ENCODE measurements around the gene ARHGAP40. TPM values are rescaled to one million over a fixed set of nuclear protein-coding genes. Genes with fewer than 3 reads are reported as not detected.

ARHGAP40 gene
- total and polyA plus RNA-seq, 2 of the 13 experiments (the other 11 are each of a cell fraction or from before 2014, with no cell fraction given) = 0.75 to 2.1 TPM

DNA sequence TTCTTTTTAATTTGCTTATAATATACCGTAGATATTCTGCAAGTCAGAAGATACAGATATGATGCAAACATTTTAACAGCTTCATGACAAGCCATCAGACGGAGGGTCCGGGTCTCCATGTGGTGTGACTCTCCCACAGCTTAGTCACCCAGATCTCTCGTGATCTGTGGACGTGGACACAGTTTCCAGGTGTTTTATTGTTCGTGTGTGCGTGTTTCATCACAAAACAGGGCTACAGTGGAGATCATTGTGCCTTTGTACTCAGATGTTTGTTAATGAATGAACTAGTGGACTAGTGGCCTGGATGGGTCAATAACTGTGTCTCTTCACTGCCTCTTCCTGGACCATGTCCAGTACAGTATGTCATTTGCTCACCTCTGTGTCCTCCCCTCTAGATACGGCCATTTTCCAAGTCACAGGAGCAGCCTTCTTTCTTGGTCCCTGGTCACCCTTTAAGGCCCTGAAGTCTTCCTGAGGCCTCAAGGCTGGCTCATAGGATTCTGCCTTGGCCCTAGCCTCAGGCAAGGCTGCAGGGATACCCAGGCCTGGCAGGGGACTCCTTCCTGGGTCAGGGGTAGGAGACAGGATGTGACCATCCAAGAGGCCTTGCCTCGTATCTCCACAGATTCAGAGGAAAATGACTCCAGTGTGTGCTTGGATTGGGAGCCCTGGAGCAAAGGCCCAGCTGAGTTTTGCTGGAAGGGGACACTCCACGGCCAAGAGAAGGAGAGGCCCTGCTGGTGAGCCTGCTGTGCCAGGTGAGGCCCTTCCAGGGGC lies 16.0 kb upstream of the ARHGAP40 start (continued):
- TF ChIP-seq MXD1 (CRISPR knock-in tag; IDR thresholded peaks at IDR 0.05) (no peak), MYC (CRISPR knock-in tag; IDR thresholded peaks at IDR 0.05; ENCODE audit: borderline replicate concordance) (peak; percentile 35; the same call in 1 of the 2 replicates), GATA4 (IDR thresholded peaks at IDR 0.05; ENCODE audit: borderline replicate concordance, low read depth) (no peak), RFX5 (IDR thresholded peaks at IDR 0.05; ENCODE audit: low read depth, low read length) (no peak; the same call in 1 of the 2 replicates), FOXA3 (CRISPR knock-in tag; IDR thresholded peaks at IDR 0.05) (peak; percentile 93), ZNF614 (CRISPR knock-in tag; IDR thresholded peaks at IDR 0.05; ENCODE audit: borderline replicate concordance) (peak; percentile 98), IRF9 (CRISPR knock-in tag; IDR thresholded peaks at IDR 0.05; ENCODE audit: borderline replicate concordance) (no peak), ZNF574 (CRISPR knock-in tag; IDR thresholded peaks at IDR 0.05) (peak; percentile 58; the same call in 1 of the 2 replicates), SRSF1 (optimal IDR thresholded peaks at IDR 0.05; ENCODE audit: low read depth, low read length) (no peak), ZNF784 (CRISPR knock-in tag; IDR thresholded peaks at IDR 0.05; ENCODE audit: borderline replicate concordance) (no peak), ZNF34 (CRISPR knock-in tag; IDR thresholded peaks at IDR 0.05; ENCODE audit: borderline replicate concordance) (peak; percentile 83; the same call in 1 of the 2 replicates), CREM (IDR thresholded peaks at IDR 0.05) (peak; percentile 80; the same call in 1 of the 2 replicates), CREM (CRISPR knock-in tag; IDR thresholded peaks at IDR 0.05) (no peak), RBM22 (optimal IDR thresholded peaks at IDR 0.05; ENCODE audit: low read length) (no peak)
- TF ChIP-seq, protein P1, sequence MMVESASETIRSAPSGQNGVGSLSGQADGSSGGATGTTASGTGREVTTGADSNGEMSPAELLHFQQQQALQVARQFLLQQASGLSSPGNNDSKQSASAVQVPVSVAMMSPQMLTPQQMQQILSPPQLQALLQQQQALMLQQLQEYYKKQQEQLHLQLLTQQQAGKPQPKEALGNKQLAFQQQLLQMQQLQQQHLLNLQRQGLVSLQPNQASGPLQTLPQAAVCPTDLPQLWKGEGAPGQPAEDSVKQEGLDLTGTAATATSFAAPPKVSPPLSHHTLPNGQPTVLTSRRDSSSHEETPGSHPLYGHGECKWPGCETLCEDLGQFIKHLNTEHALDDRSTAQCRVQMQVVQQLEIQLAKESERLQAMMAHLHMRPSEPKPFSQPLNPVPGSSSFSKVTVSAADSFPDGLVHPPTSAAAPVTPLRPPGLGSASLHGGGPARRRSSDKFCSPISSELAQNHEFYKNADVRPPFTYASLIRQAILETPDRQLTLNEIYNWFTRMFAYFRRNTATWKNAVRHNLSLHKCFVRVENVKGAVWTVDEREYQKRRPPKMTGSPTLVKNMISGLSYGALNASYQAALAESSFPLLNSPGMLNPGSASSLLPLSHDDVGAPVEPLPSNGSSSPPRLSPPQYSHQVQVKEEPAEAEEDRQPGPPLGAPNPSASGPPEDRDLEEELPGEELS (CRISPR knock-in tag; IDR thresholded peaks at IDR 0.05) = peak; percentile 89
- TF ChIP-seq, protein P2, sequence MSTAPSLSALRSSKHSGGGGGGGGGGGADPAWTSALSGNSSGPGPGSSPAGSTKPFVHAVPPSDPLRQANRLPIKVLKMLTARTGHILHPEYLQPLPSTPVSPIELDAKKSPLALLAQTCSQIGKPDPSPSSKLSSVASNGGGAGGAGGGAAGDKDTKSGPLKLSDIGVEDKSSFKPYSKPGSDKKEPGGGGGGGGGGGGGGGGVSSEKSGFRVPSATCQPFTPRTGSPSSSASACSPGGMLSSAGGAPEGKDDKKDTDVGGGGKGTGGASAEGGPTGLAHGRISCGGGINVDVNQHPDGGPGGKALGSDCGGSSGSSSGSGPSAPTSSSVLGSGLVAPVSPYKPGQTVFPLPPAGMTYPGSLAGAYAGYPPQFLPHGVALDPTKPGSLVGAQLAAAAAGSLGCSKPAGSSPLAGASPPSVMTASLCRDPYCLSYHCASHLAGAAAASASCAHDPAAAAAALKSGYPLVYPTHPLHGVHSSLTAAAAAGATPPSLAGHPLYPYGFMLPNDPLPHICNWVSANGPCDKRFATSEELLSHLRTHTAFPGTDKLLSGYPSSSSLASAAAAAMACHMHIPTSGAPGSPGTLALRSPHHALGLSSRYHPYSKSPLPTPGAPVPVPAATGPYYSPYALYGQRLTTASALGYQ (CRISPR knock-in tag; IDR thresholded peaks at IDR 0.05) = peak; percentile 57; the same call in 1 of the 2 replicates
- TF ChIP-seq, protein P3, sequence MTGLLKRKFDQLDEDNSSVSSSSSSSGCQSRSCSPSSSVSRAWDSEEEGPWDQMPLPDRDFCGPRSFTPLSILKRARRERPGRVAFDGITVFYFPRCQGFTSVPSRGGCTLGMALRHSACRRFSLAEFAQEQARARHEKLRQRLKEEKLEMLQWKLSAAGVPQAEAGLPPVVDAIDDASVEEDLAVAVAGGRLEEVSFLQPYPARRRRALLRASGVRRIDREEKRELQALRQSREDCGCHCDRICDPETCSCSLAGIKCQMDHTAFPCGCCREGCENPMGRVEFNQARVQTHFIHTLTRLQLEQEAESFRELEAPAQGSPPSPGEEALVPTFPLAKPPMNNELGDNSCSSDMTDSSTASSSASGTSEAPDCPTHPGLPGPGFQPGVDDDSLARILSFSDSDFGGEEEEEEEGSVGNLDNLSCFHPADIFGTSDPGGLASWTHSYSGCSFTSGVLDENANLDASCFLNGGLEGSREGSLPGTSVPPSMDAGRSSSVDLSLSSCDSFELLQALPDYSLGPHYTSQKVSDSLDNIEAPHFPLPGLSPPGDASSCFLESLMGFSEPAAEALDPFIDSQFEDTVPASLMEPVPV (CRISPR knock-in tag; IDR thresholded peaks at IDR 0.05) = peak; percentile 83
